ENCODE data around the gene ULBP1.

DNA sequence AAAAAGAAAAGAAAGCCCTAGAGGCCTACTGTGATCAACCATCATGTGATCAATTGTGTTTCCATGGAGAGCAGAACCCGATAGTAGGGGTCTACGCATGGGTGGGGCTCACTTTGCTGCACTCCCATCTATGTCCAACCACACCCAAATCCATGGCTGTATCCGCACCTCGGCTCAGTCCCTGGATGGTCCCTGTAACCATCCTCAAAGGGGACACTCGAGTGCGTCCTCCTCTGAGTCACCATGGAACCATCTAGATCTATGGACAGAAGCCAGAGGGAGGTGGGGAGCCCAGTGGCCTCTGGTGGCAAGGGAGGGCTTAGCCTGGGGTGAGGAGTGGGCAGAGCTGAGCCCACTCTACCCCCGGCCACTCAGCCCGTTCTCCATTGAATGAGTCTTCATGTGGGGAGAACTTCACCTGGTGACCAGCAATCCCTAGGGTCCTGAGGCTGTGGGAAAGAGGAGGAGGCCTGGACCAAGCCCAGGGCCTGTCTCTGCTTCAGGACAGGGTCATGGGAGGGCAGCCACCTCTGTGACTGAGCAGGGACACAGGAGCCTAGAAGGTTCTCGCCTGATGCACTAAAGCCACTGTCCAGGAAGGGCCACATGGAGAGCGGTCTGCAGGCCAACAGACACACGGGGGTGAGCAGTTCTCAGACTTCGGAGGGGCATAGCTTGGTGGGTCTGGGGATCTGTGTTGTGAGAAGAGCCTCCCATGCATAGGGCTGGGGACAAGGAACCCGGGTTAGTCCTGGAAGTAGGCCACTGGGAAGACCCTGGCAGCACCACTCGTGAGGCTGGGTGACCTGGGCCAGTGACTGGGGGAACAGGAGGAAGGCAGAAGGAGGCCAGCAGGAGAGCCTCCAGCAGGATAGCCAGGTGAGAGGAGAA lies 42.3 kb downstream of the ULBP1 start:
- TF ChIP-seq, protein P1, sequence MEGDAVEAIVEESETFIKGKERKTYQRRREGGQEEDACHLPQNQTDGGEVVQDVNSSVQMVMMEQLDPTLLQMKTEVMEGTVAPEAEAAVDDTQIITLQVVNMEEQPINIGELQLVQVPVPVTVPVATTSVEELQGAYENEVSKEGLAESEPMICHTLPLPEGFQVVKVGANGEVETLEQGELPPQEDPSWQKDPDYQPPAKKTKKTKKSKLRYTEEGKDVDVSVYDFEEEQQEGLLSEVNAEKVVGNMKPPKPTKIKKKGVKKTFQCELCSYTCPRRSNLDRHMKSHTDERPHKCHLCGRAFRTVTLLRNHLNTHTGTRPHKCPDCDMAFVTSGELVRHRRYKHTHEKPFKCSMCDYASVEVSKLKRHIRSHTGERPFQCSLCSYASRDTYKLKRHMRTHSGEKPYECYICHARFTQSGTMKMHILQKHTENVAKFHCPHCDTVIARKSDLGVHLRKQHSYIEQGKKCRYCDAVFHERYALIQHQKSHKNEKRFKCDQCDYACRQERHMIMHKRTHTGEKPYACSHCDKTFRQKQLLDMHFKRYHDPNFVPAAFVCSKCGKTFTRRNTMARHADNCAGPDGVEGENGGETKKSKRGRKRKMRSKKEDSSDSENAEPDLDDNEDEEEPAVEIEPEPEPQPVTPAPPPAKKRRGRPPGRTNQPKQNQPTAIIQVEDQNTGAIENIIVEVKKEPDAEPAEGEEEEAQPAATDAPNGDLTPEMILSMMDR (IDR thresholded peaks at IDR 0.05), result no peak
- no peak for TF ChIP-seq POLR2AphosphoS5 (IDR thresholded peaks at IDR 0.05)
- TF ChIP-seq POLR2A (IDR thresholded peaks at IDR 0.05), result no peak
- TF ChIP-seq EP300 (IDR thresholded peaks at IDR 0.05; ENCODE audit: low read depth), result no peak

All from transverse colon (tissue), 4 donors.